ENCODE measurements around the gene SLC2A14.
"Not testable (repeated sequence)": the region's sequence is repeated elsewhere in the genome, so short reads cannot be mapped to it uniquely, and the experiment has no call there.

SLC2A14 gene

GRCh38 chr12:7837366-7837765, 35.3 kb downstream of the SLC2A14 start:
- no peak for TF ChIP-seq TAF1 (IDR thresholded peaks at IDR 0.05; ENCODE audit: borderline replicate concordance, low read depth, low read length)
- FAIRE-seq = no peak
- no peak for DNase-seq (ENCODE audit: insufficient read length)

- DNase-seq (ENCODE audit: insufficient read length) (no peak), FAIRE-seq (no peak)
- TF ChIP-seq TAF1 (IDR thresholded peaks at IDR 0.05; ENCODE audit: borderline replicate concordance, low read depth, low read length) (no peak), POLR2AphosphoS5 (IDR thresholded peaks at IDR 0.05; ENCODE audit: low read depth, low read length) (no peak), POLR2A (IDR thresholded peaks at IDR 0.05; ENCODE audit: low read depth, low read length) (no peak)
Measured at GRCh38 chr12:7835766-7836165, 36.9 kb downstream of the SLC2A14 start.

GRCh38 chr12:7835116-7835515, 37.6 kb downstream of the SLC2A14 start:
- DNase-seq (ENCODE audit: insufficient read length) = no peak
- FAIRE-seq = no peak
- TF ChIP-seq POLR2AphosphoS5 (IDR thresholded peaks at IDR 0.05; ENCODE audit: low read depth, low read length) = no peak
- TF ChIP-seq TAF1 (IDR thresholded peaks at IDR 0.05; ENCODE audit: borderline replicate concordance, low read depth, low read length) = no peak
- no peak for TF ChIP-seq POLR2A (IDR thresholded peaks at IDR 0.05; ENCODE audit: low read depth, low read length)

GRCh38 chr12:7834701-7835100, 38.0 kb downstream of the SLC2A14 start:
- DNase-seq (ENCODE audit: insufficient read length) (no peak), FAIRE-seq (no peak)
- TF ChIP-seq TAF1 (IDR thresholded peaks at IDR 0.05; ENCODE audit: borderline replicate concordance, low read depth, low read length) = no peak
- TF ChIP-seq POLR2A (IDR thresholded peaks at IDR 0.05; ENCODE audit: low read depth, low read length) = no peak
- TF ChIP-seq POLR2AphosphoS5 (IDR thresholded peaks at IDR 0.05; ENCODE audit: low read depth, low read length) = no peak

- DNase-seq (ENCODE audit: insufficient read length) (no peak), FAIRE-seq (no peak)
- TF ChIP-seq POLR2A (IDR thresholded peaks at IDR 0.05; ENCODE audit: low read depth, low read length) (no peak), POLR2AphosphoS5 (IDR thresholded peaks at IDR 0.05; ENCODE audit: low read depth, low read length) (no peak), TAF1 (IDR thresholded peaks at IDR 0.05; ENCODE audit: borderline replicate concordance, low read depth, low read length) (no peak)
Measured at GRCh38 chr12:7833831-7834230, 38.9 kb downstream of the SLC2A14 start.

- not testable (repeated sequence) for FAIRE-seq; DNase-seq (ENCODE audit: insufficient read length)
Measured at GRCh38 chr12:7833201-7833600, 39.5 kb downstream of the SLC2A14 start.

- TF ChIP-seq POLR2AphosphoS5 (IDR thresholded peaks at IDR 0.05; ENCODE audit: low read depth, low read length) = no peak
- TF ChIP-seq TAF1 (IDR thresholded peaks at IDR 0.05; ENCODE audit: borderline replicate concordance, low read depth, low read length) = no peak
- TF ChIP-seq POLR2A (IDR thresholded peaks at IDR 0.05; ENCODE audit: low read depth, low read length) = no peak
- peak; percentile 30 for DNase-seq (ENCODE audit: insufficient read length)
- FAIRE-seq = peak; percentile 40
Measured at GRCh38 chr12:7832059-7832696, 40.5 kb downstream of the SLC2A14 start.

GRCh38 chr12:7829737-7830136, 43.0 kb downstream of the SLC2A14 start:
- DNase-seq (ENCODE audit: insufficient read length); FAIRE-seq: not testable (repeated sequence)

- not testable (repeated sequence) for FAIRE-seq; DNase-seq (ENCODE audit: insufficient read length)
Measured at GRCh38 chr12:7825754-7826153, 47.0 kb downstream of the SLC2A14 start.

GRCh38 chr12:7806863-7807487, 65.7 kb downstream of the SLC2A14 start:
- peak; percentile 32 for DNase-seq (ENCODE audit: insufficient read length)
- TF ChIP-seq POLR2AphosphoS5 (IDR thresholded peaks at IDR 0.05; ENCODE audit: low read depth, low read length) (no peak), POLR2A (IDR thresholded peaks at IDR 0.05; ENCODE audit: low read depth, low read length) (no peak), TAF1 (IDR thresholded peaks at IDR 0.05; ENCODE audit: borderline replicate concordance, low read depth, low read length) (no peak)
- FAIRE-seq = peak; percentile 46

- DNase-seq (ENCODE audit: insufficient read length); FAIRE-seq: not testable (repeated sequence)
Measured at GRCh38 chr12:7806319-7806718, 66.4 kb downstream of the SLC2A14 start.

GRCh38 chr12:7801460-7801859, 71.3 kb downstream of the SLC2A14 start:
- FAIRE-seq (no peak), DNase-seq (ENCODE audit: insufficient read length) (no peak)
- TF ChIP-seq TAF1 (IDR thresholded peaks at IDR 0.05; ENCODE audit: borderline replicate concordance, low read depth, low read length) (no peak), POLR2A (IDR thresholded peaks at IDR 0.05; ENCODE audit: low read depth, low read length) (no peak), POLR2AphosphoS5 (IDR thresholded peaks at IDR 0.05; ENCODE audit: low read depth, low read length) (no peak)

- not testable (repeated sequence) for FAIRE-seq; DNase-seq (ENCODE audit: insufficient read length)
Measured at GRCh38 chr12:7798750-7799308, 73.9 kb downstream of the SLC2A14 start.

Data from GM12892 (cell line).